ENCODE data around the gene PSMD2.
A peak's percentile ranks its signal among the peaks of the same experiment; 100 is the strongest.
"Not testable (repeated sequence)": the region's sequence is repeated elsewhere in the genome, so short reads cannot be mapped to it uniquely, and the experiment has no call there.

The PSMD2 gene

DNA sequence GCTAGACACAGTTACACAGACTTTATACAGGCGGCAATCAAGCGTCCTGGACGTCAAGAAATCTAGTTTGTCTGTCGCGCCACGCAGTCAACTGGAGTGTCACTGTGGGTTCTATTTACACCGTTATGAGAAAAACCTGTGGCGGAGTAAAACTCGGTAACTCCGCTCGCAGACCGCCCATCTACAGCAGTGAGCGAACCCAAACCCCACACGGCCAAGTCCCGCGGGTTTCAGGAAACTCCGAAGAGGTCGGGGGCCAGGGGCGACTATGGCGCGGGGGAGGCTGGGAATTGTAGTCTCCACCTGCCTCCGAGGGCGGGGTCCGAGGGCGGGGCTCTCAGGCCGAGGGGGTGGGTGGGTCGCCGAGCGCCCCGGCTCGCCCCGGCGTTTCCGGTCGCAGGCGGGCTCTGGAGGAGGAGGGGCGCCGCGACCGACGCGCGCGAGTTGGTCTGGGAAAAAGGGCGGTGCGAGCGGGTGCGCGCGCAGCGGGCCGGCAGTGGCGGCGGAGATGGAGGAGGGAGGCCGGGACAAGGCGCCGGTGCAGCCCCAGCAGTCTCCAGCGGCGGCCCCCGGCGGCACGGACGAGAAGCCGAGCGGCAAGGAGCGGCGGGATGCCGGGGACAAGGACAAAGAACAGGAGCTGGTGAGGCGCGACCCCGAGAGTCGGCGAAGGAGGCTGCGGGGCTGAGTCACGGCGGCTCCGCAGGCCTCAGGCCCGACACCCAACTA is at the start of gene PSMD2:
Gene PSMD2, plus strand, starts transcription at position 483 of the 729 bp plus-strand sequence. Its CDS starts 26 bp downstream, at position 509.
- DNase-seq (ENCODE audit: low read depth in 2 of 2) = peak; percentile 97 to 98

DNA sequence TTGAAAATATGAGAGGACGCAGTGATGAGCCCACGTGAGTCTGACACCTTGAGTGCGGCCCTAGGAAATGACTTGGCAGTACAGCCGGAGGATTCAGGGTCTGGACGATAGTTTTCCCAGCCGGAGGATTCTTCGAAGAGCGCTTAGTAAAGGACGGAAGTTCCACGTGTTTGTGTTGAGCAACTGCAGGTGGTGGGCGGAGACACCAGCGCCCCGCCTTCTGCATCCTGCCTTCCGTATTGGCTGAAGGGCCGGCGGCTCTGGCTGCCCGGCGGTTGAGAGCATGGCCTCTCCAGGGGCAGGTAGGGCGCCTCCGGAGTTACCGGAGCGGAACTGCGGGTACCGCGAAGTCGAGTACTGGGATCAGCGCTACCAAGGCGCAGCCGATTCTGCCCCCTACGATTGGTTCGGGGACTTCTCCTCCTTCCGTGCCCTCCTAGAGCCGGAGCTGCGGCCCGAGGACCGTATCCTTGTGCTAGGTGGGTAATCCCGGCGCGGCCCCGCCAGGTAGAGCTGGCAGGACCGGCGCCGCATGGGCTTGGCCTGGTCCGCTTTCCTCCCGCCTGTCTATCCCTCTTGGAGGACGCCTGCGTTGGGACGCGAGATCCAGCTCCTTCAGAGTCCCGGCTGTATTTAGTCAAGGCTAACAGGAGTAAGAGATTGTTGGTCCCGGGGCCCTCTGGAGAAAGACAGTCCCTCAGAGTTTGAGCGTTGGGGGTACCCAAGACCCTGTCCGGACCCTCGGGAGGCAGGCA is 49.5 kb upstream of the PSMD2 start, which contains the start of gene EEF1AKMT4:
Gene EEF1AKMT4, plus strand, starts transcription at position 261 of the 755 bp plus-strand sequence. Its CDS starts 23 bp downstream, at position 284.
- DNase-seq (ENCODE audit: low read depth in 2 of 2) = peak; percentile 85 to 92

DNA sequence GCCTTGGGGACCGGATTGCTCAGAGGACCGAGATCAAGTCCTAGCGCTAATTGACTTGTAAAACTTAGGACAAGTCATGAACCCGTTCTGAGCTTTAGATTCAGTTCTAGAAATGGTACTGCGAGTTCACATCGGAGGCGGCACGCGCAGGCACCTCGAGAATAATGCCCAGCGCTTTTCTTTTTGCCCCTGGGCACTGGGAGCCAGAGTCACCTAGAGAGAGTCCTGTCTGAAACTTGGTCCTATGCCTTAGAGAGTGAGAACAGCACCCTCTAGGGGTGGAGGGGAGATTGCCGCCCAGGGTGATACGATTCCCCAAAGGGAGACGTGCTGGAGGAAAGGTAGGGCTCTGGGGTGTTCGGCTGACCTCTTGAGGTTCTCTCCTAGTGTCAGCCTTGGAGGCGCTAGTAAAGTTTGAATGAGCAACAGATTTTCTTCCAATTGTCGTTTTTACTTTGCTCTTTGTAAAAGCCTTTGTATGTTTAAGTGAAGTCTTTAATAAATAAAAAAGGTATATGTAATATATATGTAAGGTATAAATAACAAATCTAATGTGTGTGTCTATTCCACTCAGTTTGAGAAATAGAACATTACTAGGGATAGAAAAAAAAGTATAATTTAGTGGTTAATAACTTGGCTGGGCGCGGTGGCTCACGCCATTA is 48.7 kb upstream of the PSMD2 start:
- peak; percentile 81 to 87 for DNase-seq (ENCODE audit: low read depth in 2 of 2)

DNA sequence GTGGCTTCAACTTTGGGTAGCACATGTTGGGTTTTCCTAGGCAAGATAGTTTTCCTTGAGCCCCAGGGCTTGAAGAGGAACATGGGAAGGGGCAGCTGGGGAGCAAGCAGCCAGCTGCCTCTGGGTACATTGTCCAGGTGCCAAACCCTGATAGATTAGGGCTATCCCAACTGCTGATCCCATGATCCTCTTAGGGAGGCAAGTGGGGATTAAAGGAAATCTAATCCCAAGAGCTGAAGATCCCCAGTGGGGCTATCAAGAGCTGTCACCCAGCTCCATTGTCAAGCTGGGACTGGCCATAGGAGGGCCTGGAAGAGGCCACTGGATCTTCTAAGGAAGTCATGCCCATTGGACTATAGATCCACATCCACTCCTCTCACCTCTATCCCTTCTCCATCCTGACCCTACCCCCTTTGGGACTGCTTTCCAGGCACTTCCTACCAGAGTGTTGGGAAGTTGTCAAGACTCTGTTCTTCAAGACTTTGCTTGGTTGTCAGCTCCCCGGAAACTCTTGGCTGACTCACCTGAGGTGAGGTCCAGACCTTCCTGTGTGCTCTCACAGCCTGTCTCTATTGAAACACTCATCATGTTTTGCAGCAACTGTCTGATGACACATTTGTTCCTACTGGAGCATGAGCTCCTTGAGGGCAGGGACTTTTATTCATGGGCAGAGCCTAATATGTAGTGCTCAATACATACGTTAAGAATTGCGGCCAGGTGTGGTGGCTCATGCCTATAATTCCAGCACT is 43.6 kb upstream of the PSMD2 start:
- DNase-seq (ENCODE audit: low read depth in 2 of 2) = no peak

DNA sequence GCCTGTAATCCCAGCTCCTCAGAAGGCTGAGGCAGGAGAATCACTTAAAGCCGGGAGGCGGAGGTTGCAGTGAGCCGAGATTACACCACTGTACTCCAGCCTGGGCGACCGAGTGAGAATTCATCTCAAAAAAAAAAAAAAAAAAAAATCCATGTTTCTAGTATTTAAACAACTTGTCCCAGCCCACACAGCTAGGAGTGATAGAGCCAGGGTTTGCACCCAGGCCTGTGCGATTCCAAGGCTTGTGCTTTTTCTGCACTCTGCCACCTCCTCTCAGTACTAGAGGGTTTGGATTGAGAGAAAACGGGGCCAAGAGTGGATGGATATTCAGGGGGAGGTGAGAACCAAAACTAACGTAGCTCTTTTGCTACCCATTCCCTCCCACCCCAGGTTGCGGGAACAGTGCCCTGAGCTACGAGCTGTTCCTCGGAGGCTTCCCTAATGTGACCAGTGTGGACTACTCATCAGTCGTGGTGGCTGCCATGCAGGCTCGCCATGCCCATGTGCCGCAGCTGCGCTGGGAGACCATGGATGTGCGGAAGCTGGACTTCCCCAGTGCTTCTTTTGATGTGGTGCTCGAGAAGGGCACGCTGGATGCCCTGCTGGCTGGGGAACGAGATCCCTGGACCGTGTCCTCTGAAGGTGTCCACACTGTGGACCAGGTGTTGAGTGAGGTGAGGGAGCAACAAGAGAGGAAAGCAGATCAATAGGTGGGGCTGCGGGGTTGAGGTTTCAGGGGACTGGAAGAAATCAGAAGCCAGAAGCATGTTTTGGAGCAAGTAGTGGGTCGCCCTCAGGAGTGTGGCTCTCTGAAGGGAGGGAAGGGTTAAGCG is 41.7 kb upstream of the PSMD2 start:
- DNase-seq (ENCODE audit: low read depth in 2 of 2) = no peak

DNA sequence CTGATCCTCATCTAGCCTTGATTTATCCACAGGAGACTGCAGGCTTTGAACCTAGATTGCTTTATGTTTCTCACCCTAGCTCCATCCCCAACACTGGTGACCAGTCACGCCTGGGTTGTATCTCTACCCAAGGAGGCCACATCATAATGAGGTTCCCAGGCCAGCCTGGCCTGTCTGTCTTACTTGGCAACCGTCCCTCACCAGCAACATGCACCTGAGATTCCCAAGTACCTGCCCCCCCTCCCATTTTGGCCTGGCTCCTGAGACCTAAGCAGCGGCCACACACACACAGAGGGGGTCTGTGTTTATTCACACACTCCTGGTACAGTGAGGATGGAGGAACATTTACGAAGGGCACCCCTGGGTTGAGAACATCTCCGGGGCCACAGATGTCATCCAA is 40.1 kb upstream of the PSMD2 start:
- DNase-seq (ENCODE audit: low read depth in 2 of 2) = no peak

DNA sequence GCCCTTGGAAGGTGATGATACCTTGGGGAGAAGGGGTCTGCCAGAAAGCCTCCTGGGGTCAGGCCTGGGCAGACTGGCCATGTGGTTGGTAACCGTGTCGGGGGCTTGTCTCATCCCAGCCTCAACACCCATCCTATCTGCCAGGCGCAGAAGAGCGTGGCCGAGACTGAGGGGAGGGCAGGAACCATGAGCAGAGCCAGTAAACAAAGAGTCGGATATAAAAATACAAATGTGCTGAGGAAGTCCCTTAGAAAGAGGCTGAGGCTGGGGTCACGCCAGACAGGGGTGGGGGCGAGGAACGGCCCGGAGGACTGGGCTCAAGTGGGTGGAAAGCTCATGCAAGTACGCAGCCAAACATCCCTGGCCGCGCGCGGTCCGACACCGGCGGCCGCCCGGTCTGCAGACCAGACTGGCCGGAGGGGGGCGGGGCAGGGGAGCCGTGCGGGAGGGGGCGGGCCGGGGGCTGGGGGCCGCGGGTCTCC is 39.6 kb upstream of the PSMD2 start:
- DNase-seq (ENCODE audit: low read depth in 2 of 2) = no peak

DNA sequence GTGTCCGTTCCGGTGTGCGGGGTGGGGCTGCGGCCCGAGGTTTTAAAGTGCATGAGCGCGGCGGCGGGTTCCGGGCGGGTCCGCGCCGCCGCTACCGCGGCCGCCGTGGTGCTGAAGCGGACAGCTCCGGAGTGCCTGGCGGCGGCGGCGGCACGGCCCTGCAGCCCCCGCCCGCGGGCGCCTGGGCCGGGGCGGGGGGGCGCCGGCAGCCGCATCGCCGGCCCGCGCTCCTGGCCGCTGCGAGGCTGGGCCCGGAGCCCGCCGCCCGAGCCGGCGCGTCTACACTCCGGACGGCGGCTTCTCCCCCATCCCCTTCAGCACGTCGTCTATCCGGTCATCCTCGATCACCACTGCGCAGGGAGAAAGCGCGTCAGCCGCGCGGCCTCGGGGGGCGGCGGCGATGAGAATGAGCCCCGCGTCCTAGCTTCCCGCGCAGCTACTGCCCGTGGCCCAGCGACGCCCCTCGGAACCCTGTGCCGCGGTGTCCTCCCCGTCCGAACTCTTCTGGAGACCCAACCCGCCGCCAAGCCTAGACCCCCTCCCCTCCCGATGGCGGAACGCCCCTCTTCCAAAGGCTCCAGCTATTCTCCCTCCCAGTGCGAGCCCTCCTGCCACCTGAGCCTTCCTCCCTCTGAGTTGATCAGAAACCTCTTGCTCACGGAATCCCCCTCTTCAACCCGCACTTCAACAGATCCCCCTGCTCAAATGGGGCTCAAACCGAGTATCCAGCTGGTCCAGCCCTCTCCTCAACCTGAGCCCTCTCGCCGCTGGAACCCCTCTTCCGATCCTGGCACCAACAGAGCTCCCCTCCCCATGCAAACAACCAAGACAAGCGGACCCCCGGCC is 38.9 kb upstream of the PSMD2 start:
- no peak for DNase-seq (ENCODE audit: low read depth in 2 of 2)

DNA sequence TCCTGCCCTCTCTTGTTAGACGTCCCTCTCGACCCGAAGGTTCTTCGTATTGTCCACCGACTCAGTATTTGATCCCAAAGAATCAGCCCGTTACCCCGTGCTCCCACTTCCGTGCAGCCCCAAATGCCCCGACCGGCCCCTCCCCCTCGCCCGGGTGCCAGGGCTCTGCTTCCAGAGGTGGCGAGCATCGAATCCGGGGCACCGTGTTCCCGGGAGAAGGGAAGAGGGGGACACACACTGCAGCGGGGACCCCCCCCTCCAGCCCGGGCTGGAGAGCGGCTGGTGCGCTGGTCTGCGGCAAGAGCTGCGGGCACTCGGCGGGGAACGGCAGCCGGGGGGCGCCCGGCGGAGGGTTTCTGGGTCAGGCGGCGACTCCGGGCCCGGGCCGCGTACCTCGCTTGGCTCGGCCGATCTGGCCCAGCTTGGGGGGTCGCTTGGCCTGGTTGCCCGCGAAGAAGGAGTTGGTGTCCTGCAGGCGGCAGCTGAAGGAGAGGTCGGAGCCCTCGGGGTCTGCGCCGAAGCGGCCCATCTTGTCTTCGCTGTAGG is 38.2 kb upstream of the PSMD2 start:
- DNase-seq (ENCODE audit: low read depth in 2 of 2) = no peak

DNA sequence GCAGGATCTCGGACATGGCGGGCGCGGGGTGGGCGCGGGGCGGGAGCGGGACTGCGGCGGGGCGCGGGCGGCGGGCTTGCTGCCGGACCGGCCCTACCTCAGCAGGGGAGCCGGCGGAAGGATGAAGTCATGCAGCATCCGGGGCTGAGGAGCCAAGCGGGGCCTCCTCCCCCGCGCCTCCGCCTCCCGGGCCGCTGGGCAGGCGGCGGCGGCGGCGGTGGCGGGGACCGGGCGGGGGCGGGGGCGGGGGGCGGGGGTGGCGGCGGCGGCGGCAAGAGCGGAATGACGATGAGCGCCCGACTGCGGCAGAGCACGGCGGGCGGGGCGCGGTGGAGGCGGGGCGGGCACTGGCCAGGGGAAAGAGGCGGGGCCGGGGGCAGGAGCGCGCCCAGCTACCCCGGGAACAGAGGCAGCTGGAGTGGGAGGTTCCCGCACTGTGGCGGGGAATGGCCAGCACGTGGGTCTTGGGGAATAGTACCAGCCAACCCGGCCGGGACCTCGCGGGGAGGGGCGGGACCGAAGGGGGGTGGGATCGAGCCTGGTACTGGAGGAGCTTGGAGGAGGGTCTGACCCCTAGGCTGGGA is 37.7 kb upstream of the PSMD2 start, which contains the start of gene CAMK2N2:
Gene CAMK2N2, minus strand, starts transcription at position 284 of the 584 bp plus-strand sequence. Its CDS starts 268 bp downstream, at position 16.
- DNase-seq (ENCODE audit: low read depth in 2 of 2) = no peak

DNA sequence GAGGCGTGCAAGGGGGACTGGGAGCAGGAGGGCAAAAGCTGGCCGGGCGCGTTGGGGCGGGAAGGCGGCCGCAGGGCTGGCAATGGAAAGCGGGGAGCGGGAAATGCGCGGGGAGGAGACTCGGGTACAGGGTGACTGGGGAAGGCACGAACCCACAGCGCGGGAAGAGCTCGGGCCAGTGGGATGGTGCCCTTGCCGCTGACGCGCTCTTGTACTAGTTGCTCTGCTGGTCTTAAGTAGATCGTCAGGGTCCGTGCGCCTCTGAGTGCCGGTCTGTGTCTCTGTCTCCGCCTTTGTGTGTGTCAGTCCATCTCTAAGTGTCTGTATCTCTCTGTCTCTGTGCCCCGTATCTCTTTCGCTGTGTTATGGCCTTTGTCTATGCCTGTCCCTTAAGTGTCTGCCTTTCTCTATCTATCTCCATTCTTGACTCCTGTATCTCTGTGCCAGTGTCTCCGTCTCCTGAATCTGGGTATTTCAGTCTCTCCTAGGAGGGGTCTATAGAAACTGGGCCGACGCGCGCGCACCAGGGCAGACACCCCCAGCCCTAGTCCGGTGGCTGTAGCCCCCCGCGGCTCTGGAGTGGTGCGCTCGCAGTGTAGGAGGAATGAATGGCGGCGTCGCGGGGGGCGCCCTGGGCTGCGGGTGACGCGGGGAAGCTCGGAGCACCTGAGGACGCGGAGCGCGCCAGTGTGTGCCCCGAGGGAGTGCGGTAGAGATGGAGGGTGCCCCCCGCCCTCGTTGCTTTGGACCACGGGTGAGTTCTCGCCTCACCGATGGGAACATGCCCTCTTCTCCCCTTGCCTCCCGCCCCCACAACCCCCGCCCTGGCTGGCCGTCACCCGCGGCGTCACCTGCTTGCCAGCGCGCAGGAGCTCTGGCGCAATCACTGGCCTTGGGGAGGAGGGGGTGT is 36.9 kb upstream of the PSMD2 start:
- no peak for DNase-seq (ENCODE audit: low read depth in 2 of 2)

DNA sequence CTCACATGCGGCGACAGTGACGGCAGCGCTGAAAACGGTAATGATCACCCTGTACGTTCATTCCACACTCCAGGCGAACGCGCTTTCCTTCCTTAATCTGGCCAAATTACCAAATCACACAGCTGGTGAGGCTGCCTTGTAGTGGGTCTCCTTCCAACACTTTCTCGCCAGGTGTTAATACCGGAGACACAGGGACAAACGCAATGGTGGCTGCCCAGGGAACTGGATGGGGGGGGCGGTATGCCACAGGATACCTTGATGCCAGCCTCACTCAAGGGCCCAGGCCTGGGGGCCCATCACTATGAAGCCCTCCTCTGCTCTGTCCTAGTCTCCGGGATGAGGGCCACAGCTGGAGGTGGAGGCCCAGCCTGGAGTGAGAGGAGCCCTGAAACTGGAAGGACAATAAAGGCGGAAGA is 36.3 kb upstream of the PSMD2 start:
- no peak for DNase-seq (ENCODE audit: low read depth in 2 of 2)

DNA sequence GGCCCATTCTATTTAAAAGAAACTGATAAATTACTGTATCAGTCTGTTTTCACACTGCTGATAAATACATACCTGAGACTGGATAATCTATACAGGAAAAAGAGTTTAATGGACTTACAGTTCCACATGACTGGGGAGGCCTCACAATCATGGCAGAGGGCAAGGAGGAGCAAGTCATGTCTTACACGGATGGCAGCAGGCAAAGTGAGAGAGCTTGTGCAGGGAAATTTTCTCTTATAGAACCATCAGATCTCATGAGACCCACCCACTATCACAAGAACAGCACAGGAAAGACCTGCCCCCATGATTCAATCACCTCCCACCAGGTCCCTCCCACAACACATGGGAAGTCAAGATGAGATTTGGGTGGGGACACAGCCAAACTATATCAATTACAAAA is 31.8 kb upstream of the PSMD2 start:
- DNase-seq (ENCODE audit: low read depth in 2 of 2) = not testable (repeated sequence)

DNA sequence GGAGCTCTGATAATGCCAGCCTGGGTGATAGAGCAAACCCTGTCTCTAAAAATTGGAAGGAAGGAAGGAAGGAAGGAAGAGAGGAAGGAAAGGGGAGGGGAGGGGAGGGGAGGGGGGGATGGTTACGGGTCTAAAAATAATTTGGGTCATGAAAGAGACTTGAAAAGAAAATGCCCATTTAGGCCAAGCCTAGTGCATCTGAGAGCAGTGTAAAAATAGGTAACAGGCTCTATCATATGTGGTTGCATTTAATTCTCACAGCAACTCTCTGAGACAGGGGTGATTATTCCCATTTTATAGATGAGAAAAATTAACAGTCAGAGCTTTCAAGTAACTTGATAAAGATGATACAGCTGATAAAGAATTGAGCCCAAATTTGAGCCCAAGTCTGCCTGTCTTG is 26.8 kb upstream of the PSMD2 start:
- DNase-seq (ENCODE audit: low read depth in 2 of 2) = no peak

DNA sequence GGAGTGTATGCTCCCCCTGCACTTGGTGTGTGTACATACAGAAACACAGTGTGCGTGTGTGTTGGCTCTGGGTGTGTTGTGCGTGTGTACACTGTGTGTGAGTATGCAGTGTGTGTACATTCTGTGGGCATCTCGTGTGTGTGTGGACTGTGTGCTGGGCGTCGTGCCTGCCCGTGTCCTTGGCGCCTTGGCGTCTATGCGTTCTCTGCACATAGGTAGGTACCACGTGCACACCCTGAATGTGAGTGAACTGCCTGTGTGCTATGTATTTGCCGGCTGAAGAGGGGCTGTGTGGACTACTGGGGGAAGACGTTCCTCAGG is 23.7 kb upstream of the PSMD2 start:
- DNase-seq (ENCODE audit: low read depth in 2 of 2) = no peak

DNA sequence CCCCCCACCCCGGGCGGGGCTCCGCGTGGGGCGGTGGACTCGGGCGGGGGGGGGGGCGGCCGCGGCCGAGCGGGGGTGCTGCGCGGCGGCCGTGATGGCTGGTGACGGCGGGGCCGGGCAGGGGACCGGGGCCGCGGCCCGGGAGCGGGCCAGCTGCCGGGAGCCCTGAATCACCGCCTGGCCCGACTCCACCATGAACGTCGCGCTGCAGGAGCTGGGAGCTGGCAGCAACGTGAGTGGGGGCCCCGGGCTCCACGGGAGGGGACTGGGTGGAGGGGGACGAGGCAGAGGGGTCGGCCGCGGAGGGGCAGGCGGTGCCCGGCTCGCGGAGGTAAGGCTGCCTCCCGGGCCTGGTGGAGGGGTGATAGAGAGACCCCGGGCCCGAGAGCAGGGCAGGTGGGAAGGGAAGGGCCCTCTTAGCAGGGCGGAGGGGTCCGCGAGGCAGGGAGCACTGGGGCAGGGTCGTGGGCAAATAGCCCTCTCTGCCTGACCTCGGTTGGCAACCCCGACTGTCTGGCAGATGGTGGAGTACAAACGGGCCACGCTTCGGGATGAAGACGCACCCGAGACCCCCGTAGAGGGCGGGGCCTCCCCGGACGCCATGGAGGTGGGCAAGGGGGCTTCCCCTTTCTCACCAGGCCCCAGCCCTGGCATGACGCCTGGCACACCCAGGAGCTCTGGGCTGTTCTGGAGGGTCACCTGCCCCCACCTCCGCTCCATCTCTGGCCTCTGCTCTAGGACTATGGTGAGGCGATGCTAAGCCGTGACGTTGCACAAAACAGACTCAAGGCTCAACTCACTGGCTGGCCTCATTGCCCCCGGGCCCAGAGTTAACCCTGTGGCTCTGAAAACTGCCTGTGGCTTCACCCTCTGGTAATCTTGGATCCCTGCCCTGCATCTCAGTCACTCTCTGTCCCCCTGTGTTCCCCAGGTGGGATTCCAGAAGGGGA is 22.8 kb upstream of the PSMD2 start, which contains the start of gene ECE2:
Gene ECE2, plus strand, starts transcription at position 62 of the 950 bp plus-strand sequence. Its CDS starts 132 bp downstream, at position 194.
- no peak for DNase-seq (ENCODE audit: low read depth in 2 of 2)

DNA sequence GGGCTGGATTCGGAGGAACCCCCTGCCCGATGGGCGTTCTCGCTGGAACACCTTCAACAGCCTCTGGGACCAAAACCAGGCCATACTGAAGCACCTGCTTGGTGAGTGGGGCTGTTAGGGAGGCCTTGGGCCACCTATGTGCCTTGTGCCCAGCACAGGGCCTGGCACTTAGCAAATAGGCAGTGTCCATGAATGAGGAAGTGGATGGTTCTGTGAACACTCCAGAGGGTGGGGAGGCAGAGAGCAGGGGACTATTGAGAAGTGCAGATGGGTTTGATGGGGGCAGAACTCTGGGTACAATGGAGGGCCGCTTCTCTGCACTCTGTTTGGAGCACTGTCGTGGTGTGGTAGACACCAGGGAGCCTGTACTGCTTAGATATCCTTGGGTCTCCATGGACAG is 21.7 kb upstream of the PSMD2 start:
- DNase-seq (ENCODE audit: low read depth in 2 of 2) = no peak
